GM23248 (cell line): ENCODE results near the gene SKOR2. TPM values are rescaled to one million over a fixed set of nuclear protein-coding genes. Genes with fewer than 3 reads are reported as not detected.
"Not testable (repeated sequence)": the region's sequence is repeated elsewhere in the genome, so short reads cannot be mapped to it uniquely, and the experiment has no call there.

Experiments used
- DNase-seq: peaks from one replicate; pipeline ENCODE4 v3.0.0-alpha.2; 2015
- H2AFZ ChIP-seq: fragments of 200-600 bp; sonication (generic); 2 replicates; pipeline ENCODE4 v1.6.1; 2016; ENCODE audit warnings: antibody characterized with exemption
- H3F3A ChIP-seq: fragments of 200-600 bp; sonication (generic); 2 replicates; pipeline ENCODE4 v1.6.1; 2016; ENCODE audit warnings: mild to moderate bottlenecking, antibody characterized with exemption, mixed run types; ENCODE audit not compliant: insufficient read depth
- H3K27ac ChIP-seq: fragments of 200-600 bp; sonication (generic); 2 replicates; pipeline ENCODE4 v1.5.1; 2016; ENCODE audit warnings: mild to moderate bottlenecking
- H3K27me3 ChIP-seq: fragments of 200-600 bp; sonication (generic); replicated peaks from 2 replicates; pipeline ENCODE4 v1.6.1; 2016; ENCODE audit warnings: mild to moderate bottlenecking; ENCODE audit not compliant: insufficient read depth
- H3K36me3 ChIP-seq: fragments of 200-600 bp; sonication (generic); 2 replicates; pipeline ENCODE4 v1.6.1; 2016; ENCODE audit warnings: low read depth, mild to moderate bottlenecking
- H3K4me1 ChIP-seq: fragments of 200-600 bp; sonication (generic); 2 replicates; pipeline ENCODE4 v1.6.1; 2016; ENCODE audit warnings: mild to moderate bottlenecking; ENCODE audit not compliant: insufficient read depth
- H3K4me2 ChIP-seq: fragments of 200-600 bp; sonication (generic); one replicate; pipeline ENCODE4 v1.6.1; 2016; ENCODE audit warnings: mild to moderate bottlenecking; ENCODE audit not compliant: unreplicated experiment
- H3K4me3 ChIP-seq: fragments of 200-600 bp; sonication (generic); 2 replicates; pipeline ENCODE4 v1.5.1; 2016; ENCODE audit warnings: mild to moderate bottlenecking
- H3K79me2 ChIP-seq: fragments of 200-600 bp; sonication (generic); 2 replicates; pipeline ENCODE4 v1.6.1; 2016; ENCODE audit warnings: mild to moderate bottlenecking; ENCODE audit not compliant: insufficient read depth
- H3K9ac ChIP-seq: fragments of 200-600 bp; sonication (generic); 2 replicates; pipeline ENCODE4 v1.6.1; 2016; ENCODE audit warnings: mild to moderate bottlenecking
- H3K9me2 ChIP-seq: fragments of 200-600 bp; sonication (generic); 2 replicates; pipeline ENCODE4 v1.6.1; 2016; ENCODE audit warnings: mixed run types, mild to moderate bottlenecking, moderate library complexity; ENCODE audit not compliant: insufficient read depth
- H3K9me3 ChIP-seq: fragments of 200-600 bp; sonication (generic); one replicate; pipeline ENCODE4 v1.6.1; 2017; ENCODE audit warnings: low read depth
- H4K20me1 ChIP-seq: fragments of 200-600 bp; sonication (generic); 2 replicates; pipeline ENCODE4 v1.6.0; 2016; ENCODE audit not compliant: insufficient read depth
- EZH2 ChIP-seq: fragments of 200-600 bp; sonication (generic); IDR thresholded peaks from 2 replicates; pipeline ENCODE4 v1.6.1; 2018; ENCODE audit warnings: antibody characterized with exemption, mild to moderate bottlenecking; ENCODE audit not compliant: insufficient read depth, poor library complexity, severe bottlenecking
- EZH2phosphoT487 ChIP-seq: fragments of 200-600 bp; sonication (generic); IDR thresholded peaks from 2 replicates; pipeline ENCODE4 v1.6.1; 2018; ENCODE audit warnings: antibody characterized with exemption, moderate library complexity, mild to moderate bottlenecking, low read depth; ENCODE audit not compliant: insufficient read depth
- WGBS, 2 experiments: methylation state at CpG; one replicate each; pipeline ENCODE4 v1.1.6; 2015 to 2017; ENCODE audit warnings: low lambda C conversion rate in 2 of 2, low coverage in 1 of 2; ENCODE audit errors: missing lambda C conversion rate in 2 of 2; 5-methylcytosine and 5-hydroxymethylcytosine counted together
- in situ Hi-C: fragments of 300-500 bp; cut with MboI; formaldehyde crosslinking; loops from 2 replicates; pipeline ENCODE4 v1.15.0; 2020
- polyA plus RNA-seq: library from polyadenylated mRNA; unstranded; fragments of >200 nt; fragmentation: Nextera tagmentation; extraction: Ambion mirVana; gene quantifications from 2 replicates; pipeline ENCODE4 v1.2.1, GENCODE V29; 2016
- total RNA-seq: library from RNA; depleted of rRNA; stranded (reverse); fragments of >200 nt; shearing (Covaris generic); gene quantifications from 2 replicates; pipeline ENCODE4 v1.2.3, GENCODE V29; 2014

Gene SKOR2
- total and polyA plus RNA-seq, 2 experiments from 2014 or later, result not detected

- Histone ChIP-seq H3K4me1 (0 out of 2 replicates have a peak, but pooled peaks cover 4% of the 10 kb centered on the region), H4K20me1 (no peaks in the 10 kb centered on the region), H2AFZ (no peak overlapping the region), H3K36me3 (no peaks in the 10 kb centered on the region), H3K4me3 (no peak overlapping the region), H3K79me2 (no peaks in the 10 kb centered on the region), H3K9me3 (no peaks in the 10 kb centered on the region), H3K27ac (no peak overlapping the region), H3K4me2 (no peak overlapping the region), H3K9ac (no peak overlapping the region), H3F3A (no peaks in the 10 kb centered on the region), H3K27me3 (peaks cover 7% of the 10 kb centered on the region; the same call in 1 of the 2 replicates), H3K9me2 (no peaks in the 10 kb centered on the region)
- peak; percentile 65 for DNase-seq
- no peak for TF ChIP-seq EZH2phosphoT487
- TF ChIP-seq EZH2, result no peak
- WGBS, 2 experiments, result 26 to 28% methylated on average over 3 of the region's 3 CpGs
- in situ Hi-C loops, result loop anchor here (25.0 kb wide), 1 partner anchor 807 kb away; no protein-coding TSS in a partner anchor
These were observed 46.4 kb downstream of the SKOR2 start for GRCh38 chr18:47204908-47205522.

GRCh38 chr18:47203626-47204464 lies 47.6 kb downstream of the SKOR2 start:
- Histone ChIP-seq H3K36me3 (no peaks in the 10 kb centered on the region), H4K20me1 (no peaks in the 10 kb centered on the region), H3K9ac (no peak overlapping the region), H2AFZ (0 out of 2 replicates have a peak overlapping the region, but pooled peaks have one; percentile 7), H3K9me3 (no peaks in the 10 kb centered on the region), H3K4me3 (no peak overlapping the region), H3K79me2 (no peaks in the 10 kb centered on the region), H3K4me2 (no peak overlapping the region), H3K27ac (no peak overlapping the region), H3K4me1 (0 out of 2 replicates have a peak, but pooled peaks cover 4% of the 10 kb centered on the region), H3K9me2 (no peaks in the 10 kb centered on the region), H3F3A (no peaks in the 10 kb centered on the region), H3K27me3 (no peaks in the 10 kb centered on the region; the same call in 1 of the 2 replicates)
- no peak for DNase-seq
- 27 to 31% methylated on average over 3 of the region's 3 CpGs for WGBS, 2 experiments
- in situ Hi-C loops, result loop anchor here (25.0 kb wide), 1 partner anchor 808 kb away; no protein-coding TSS in a partner anchor
- TF ChIP-seq EZH2phosphoT487 (no peak), EZH2 (no peak)

DNA sequence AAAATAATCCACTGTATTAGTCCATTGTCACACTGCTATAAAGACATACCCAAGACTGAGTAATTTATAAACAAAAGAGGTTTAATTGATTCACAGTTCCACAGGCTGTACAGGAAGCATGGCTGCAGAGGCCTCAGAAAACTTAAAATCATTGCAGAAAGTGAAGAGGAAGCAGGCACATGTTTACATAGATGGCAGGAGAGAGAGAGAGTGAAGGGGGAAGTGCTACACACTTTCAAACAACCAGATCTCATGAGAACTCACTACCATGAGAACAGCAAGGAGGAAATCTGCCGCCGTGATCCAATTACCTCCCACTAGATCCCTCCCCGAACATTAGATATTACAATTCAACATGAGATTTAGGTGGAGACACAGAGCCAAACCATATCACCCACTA lies 55.5 kb downstream of the SKOR2 start:
- H3F3A ChIP-seq, H3K4me1 ChIP-seq, H4K20me1 ChIP-seq, H3K9me2 ChIP-seq, H3K36me3 ChIP-seq, H3K27ac ChIP-seq, H3K4me3 ChIP-seq, DNase-seq, in situ Hi-C loops, H3K79me2 ChIP-seq, H2AFZ ChIP-seq, H3K9ac ChIP-seq, H3K9me3 ChIP-seq, H3K4me2 ChIP-seq: not testable (repeated sequence)
- WGBS, 2 experiments, result 28 to 39% methylated on average over 3 of the region's 3 CpGs
- peaks cover 19% of the 10 kb centered on the region for H3K27me3 ChIP-seq

DNA sequence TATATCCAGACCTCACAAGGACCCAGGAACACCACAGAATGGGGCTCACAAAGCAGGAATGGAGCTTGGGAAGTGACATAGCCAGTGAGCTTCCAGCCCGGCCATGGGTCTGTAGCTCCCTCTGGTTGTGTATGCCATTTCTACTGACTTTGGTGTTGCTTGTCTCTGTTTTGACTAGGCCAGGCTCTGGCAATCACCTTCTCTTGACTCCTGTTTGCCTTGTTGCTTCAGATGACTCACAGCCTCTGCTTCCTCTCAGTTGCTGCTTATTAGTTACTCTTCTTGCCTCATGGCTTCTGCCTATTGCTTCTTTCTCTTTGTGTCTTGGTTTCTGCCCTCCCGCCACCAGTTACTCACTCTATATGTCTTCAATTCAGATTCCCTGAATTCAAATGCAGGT lies 59.5 kb downstream of the SKOR2 start:
- H3K9ac ChIP-seq, result no peak overlapping the region
- H3K4me1 ChIP-seq, result no peaks in the 10 kb centered on the region
- no peaks in the 10 kb centered on the region for H3K9me2 ChIP-seq
- no peak overlapping the region for H3K27ac ChIP-seq
- no peaks in the 10 kb centered on the region for H4K20me1 ChIP-seq
- no peak overlapping the region for H3K4me3 ChIP-seq
- H3K79me2 ChIP-seq, result no peaks in the 10 kb centered on the region
- DNase-seq, result peak; percentile 62
- no peaks in the 10 kb centered on the region for H3K9me3 ChIP-seq
- H3F3A ChIP-seq, result no peaks in the 10 kb centered on the region
- no peak for TF ChIP-seq EZH2phosphoT487
- TF ChIP-seq EZH2, result no peak
- 54% methylated on average over 2 of the region's 2 CpGs for WGBS, 2 experiments
- no peaks in the 10 kb centered on the region for H3K36me3 ChIP-seq
- H2AFZ ChIP-seq, result no peak overlapping the region
- H3K4me2 ChIP-seq, result no peak overlapping the region
- in situ Hi-C loops, result no loop called here
- peaks cover 13% of the 10 kb centered on the region; the same call in 1 of the 2 replicates for H3K27me3 ChIP-seq
